ENCODE measurements around the gene ARMC6.
A peak's percentile ranks its signal among the peaks of the same experiment; 100 is the strongest.

ARMC6 gene

GRCh38 chr19:19033426-19034203, at the start of gene ARMC6, which contains the start of gene SUGP2:
TSS of gene ARMC6 (plus strand) at chr19:19033603. CDS start at chr19:19034210, 607 bp downstream.
TSS of gene SUGP2 (minus strand) at chr19:19033517. CDS start at chr19:19031071, 2,446 bp downstream.
- DNase-seq = peak; percentile 89

GRCh38 chr19:18984251-18984650, 49.2 kb upstream of the ARMC6 start:
- DNase-seq = no peak

- DNase-seq = peak; percentile 55
Observed at GRCh38 chr19:18985257-18985656, 48.1 kb upstream of the ARMC6 start.

GRCh38 chr19:18987456-18987855, 45.9 kb upstream of the ARMC6 start:
- DNase-seq = no peak

- no peak for DNase-seq
Observed at GRCh38 chr19:18989316-18989715, 44.1 kb upstream of the ARMC6 start.

- DNase-seq = no peak
Observed at GRCh38 chr19:18990128-18990708, 43.2 kb upstream of the ARMC6 start.

- DNase-seq = no peak
Observed at GRCh38 chr19:18991006-18991405, 42.4 kb upstream of the ARMC6 start.

- DNase-seq = no peak
Observed at GRCh38 chr19:18991468-18991867, 41.9 kb upstream of the ARMC6 start.

GRCh38 chr19:18992696-18993095, 40.7 kb upstream of the ARMC6 start:
- no peak for DNase-seq

- no peak for DNase-seq
Observed at GRCh38 chr19:18993115-18993514, 40.3 kb upstream of the ARMC6 start.

- no peak for DNase-seq
Observed at GRCh38 chr19:18995804-18996241, 37.6 kb upstream of the ARMC6 start.

- DNase-seq = no peak
Observed at GRCh38 chr19:18996351-18996750, 37.1 kb upstream of the ARMC6 start.

GRCh38 chr19:18996796-18997394, 36.5 kb upstream of the ARMC6 start:
- DNase-seq = no peak

- DNase-seq = no peak
Observed at GRCh38 chr19:18998276-18998675, 35.1 kb upstream of the ARMC6 start.

GRCh38 chr19:18999016-18999758, 34.2 kb upstream of the ARMC6 start:
- DNase-seq = no peak

GRCh38 chr19:18999896-19000620, 33.3 kb upstream of the ARMC6 start:
- DNase-seq = no peak

- DNase-seq = no peak
Observed at GRCh38 chr19:19004144-19004543, 29.3 kb upstream of the ARMC6 start.

GRCh38 chr19:19006213-19006612, 27.2 kb upstream of the ARMC6 start:
- no peak for DNase-seq

GRCh38 chr19:19009951-19010350, 23.5 kb upstream of the ARMC6 start:
- DNase-seq = no peak

GRCh38 chr19:19010551-19010950, 22.9 kb upstream of the ARMC6 start:
- no peak for DNase-seq

- DNase-seq = no peak
Observed at GRCh38 chr19:19021115-19021514, 12.3 kb upstream of the ARMC6 start.

- DNase-seq = no peak
Observed at GRCh38 chr19:19022380-19022961, 10.9 kb upstream of the ARMC6 start.
